ENCODE measurements around the gene EHF. TPM values are rescaled to one million over a fixed set of nuclear protein-coding genes. Genes with fewer than 3 reads are reported as not detected.

Gene EHF
- total and polyA plus RNA-seq, 2 of the 8 experiments (the other 6 are each of a cell fraction or from before 2014, with no cell fraction given), result not detected

DNA sequence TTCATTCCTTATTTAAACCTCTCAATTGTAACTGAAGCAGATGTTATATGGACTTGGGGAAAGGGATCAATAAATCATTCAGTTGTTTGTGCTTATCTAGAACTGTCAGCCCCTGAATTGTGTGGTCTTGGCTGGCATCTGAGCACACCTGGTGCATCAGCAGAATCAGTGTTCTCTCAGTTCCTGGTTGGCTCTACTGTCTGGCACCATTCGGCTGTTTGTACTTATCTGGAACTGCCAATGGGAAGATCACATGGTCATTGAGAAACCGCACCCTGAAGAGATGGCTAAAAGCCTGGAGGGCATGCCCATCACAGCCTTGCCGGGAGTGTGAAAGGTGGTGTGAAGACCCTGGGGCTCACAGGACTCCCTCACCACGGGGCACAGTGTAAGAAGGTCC, 37.1 kb upstream of the EHF start:
- 85% methylated on average over 4 of the region's 4 CpGs; no CpG with 5 or more reads in 1 of the 2 experiments for WGBS, 2 experiments (ENCODE audit: extremely low coverage in 1 of 2, insufficient coverage in 1 of 2, insufficient read length in 1 of 2, insufficient replicate concordance in 2 of 2, low coverage in 1 of 2, low lambda C conversion rate in 2 of 2, missing lambda C conversion rate in 1 of 2)
- H3K23me2 ChIP-seq (ENCODE audit: low read depth, low read length), result no peaks in the 10 kb centered on the region
- no peak for TF ChIP-seq NANOG (IDR thresholded peaks at IDR 0.05; ENCODE audit: insufficient read depth, low read depth, low read length, poor library complexity, severe bottlenecking)
- no peak for TF ChIP-seq TCF12 (IDR thresholded peaks at IDR 0.05; ENCODE audit: low read depth, low read length)
- TF ChIP-seq, protein P1, sequence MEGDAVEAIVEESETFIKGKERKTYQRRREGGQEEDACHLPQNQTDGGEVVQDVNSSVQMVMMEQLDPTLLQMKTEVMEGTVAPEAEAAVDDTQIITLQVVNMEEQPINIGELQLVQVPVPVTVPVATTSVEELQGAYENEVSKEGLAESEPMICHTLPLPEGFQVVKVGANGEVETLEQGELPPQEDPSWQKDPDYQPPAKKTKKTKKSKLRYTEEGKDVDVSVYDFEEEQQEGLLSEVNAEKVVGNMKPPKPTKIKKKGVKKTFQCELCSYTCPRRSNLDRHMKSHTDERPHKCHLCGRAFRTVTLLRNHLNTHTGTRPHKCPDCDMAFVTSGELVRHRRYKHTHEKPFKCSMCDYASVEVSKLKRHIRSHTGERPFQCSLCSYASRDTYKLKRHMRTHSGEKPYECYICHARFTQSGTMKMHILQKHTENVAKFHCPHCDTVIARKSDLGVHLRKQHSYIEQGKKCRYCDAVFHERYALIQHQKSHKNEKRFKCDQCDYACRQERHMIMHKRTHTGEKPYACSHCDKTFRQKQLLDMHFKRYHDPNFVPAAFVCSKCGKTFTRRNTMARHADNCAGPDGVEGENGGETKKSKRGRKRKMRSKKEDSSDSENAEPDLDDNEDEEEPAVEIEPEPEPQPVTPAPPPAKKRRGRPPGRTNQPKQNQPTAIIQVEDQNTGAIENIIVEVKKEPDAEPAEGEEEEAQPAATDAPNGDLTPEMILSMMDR (IDR thresholded peaks at IDR 0.05; ENCODE audit: control extremely low read depth in 1 of 3, insufficient read depth in 1 of 3, low read depth in 1 of 3, low read length in 3 of 3), result no peak
- no peak for TF ChIP-seq TBP (IDR thresholded peaks at IDR 0.05; ENCODE audit: low read depth, low read length)
- TF ChIP-seq SIN3A (conservative IDR thresholded peaks at IDR 0.05 in 1 of 2, IDR thresholded peaks at IDR 0.05 in 1 of 2; ENCODE audit: low read depth in 1 of 2, low read length in 2 of 2), result no peak
- no peak for TF ChIP-seq CREB1 (IDR thresholded peaks at IDR 0.05)
- no peak for TF ChIP-seq CTBP2 (IDR thresholded peaks at IDR 0.05; ENCODE audit: borderline replicate concordance, insufficient read depth, insufficient read length, low read length)
- no peak for TF ChIP-seq GABPA (IDR thresholded peaks at IDR 0.05; ENCODE audit: borderline replicate concordance, insufficient read depth, low read length)
- no peak for TF ChIP-seq BCL11A (IDR thresholded peaks at IDR 0.05; ENCODE audit: low read depth in 2 of 2, low read length in 2 of 2)
- no peak for TF ChIP-seq EP300 (IDR thresholded peaks at IDR 0.05; ENCODE audit: borderline replicate concordance in 1 of 2, low read depth in 2 of 2, low read length in 2 of 2)

More for the DNA sequence above, 37.1 kb upstream of the EHF start:
- Histone ChIP-seq H3K4me3 (ENCODE audit: extremely low read depth in 1 of 4, insufficient read depth in 2 of 4, low read depth in 3 of 4, low read length in 4 of 4) (no peak overlapping the region), H4K20me1 (replicated peaks in 1 of 2; ENCODE audit: control insufficient read depth in 1 of 2, insufficient read depth in 2 of 2, low read length in 2 of 2) (no peaks in the 10 kb centered on the region), H3K23ac (ENCODE audit: insufficient read length) (no peak overlapping the region), H4K8ac (ENCODE audit: extremely low read depth, insufficient read depth, low read length) (no peak overlapping the region), H2BK15ac (ENCODE audit: low read length) (no peak overlapping the region), H2BK120ac (replicated peaks; ENCODE audit: low read depth, low read length) (no peak overlapping the region), H2AFZ (ENCODE audit: low read length) (no peak overlapping the region), H3K4ac (replicated peaks; ENCODE audit: insufficient read length, low read depth, low read length) (no peak overlapping the region), H3K79me1 (ENCODE audit: low read depth, low read length) (no peaks in the 10 kb centered on the region), H3K4me1 (replicated peaks in 1 of 4; ENCODE audit: control insufficient read depth in 3 of 4, insufficient read depth in 4 of 4, low read length in 3 of 4) (peaks cover 0 to 6% (median 2%) of the 10 kb centered on the region in 4 experiments; a peak in 2 of 7 replicates), H3K9me3 (ENCODE audit: insufficient read depth in 2 of 2, low read depth in 1 of 2, low read length in 1 of 2) (no peaks in the 10 kb centered on the region), H4K5ac (ENCODE audit: insufficient read length, low read depth, low read length) (no peak overlapping the region), H3K4me2 (ENCODE audit: insufficient read depth in 1 of 2, low read depth in 2 of 2, low read length in 2 of 2) (no peak overlapping the region), H2BK20ac (ENCODE audit: low read length) (no peak overlapping the region), H2AK5ac (ENCODE audit: low read depth, low read length) (no peak overlapping the region), H3K9ac (replicated peaks in 1 of 4; ENCODE audit: extremely low read depth in 1 of 4, low read depth in 3 of 4, low read length in 3 of 4) (no peak overlapping the region), H3K14ac (ENCODE audit: insufficient read length) (no peak overlapping the region), H3K27ac (ENCODE audit: low read depth, low read length) (no peak overlapping the region), H2BK12ac (ENCODE audit: low read depth, low read length) (no peak overlapping the region), H2BK5ac (ENCODE audit: low read depth, low read length) (no peak overlapping the region), H3K27me3 (replicated peaks in 1 of 4; ENCODE audit: control insufficient read depth in 3 of 4, extremely low read depth in 1 of 4, insufficient read depth in 3 of 4, low read length in 3 of 4) (no peaks in the 10 kb centered on the region), H3K79me2 (ENCODE audit: control insufficient read depth in 1 of 2, insufficient read depth in 2 of 2, low read length in 2 of 2) (no peaks in the 10 kb centered on the region), H4K91ac (replicated peaks; ENCODE audit: insufficient read length, low read length) (no peak overlapping the region), H3K36me3 (ENCODE audit: control insufficient read depth in 2 of 4, insufficient read depth in 4 of 4, low read length in 3 of 4) (no peaks in the 10 kb centered on the region), H3K56ac (replicated peaks; ENCODE audit: insufficient read length, low read depth, low read length) (no peak overlapping the region), H3K18ac (ENCODE audit: extremely low read depth, low read length) (no peak overlapping the region)
- FAIRE-seq, result no peak
- DNase-seq (ENCODE audit: low read depth in 1 of 2, low spot score in 2 of 2), result no peak
- CTCF ChIA-PET (ENCODE audit: partially characterized antibody), result interaction anchor here (0.9 to 1.0 kb wide), 2 partner anchors 17 to 307 kb away, joined by 3 read pairs; no protein-coding TSS in a partner anchor
- POLR2A ChIA-PET (ENCODE audit: partially characterized antibody), result no interaction called here
